RKO (cell line): ENCODE measurements around the gene HNRNPA3.
A peak's percentile ranks its signal among the peaks of the same experiment; 100 is the strongest.
"Not testable (repeated sequence)": the region's sequence is repeated elsewhere in the genome, so short reads cannot be mapped to it uniquely, and the experiment has no call there.

ENCODE experiments used
- DNase-seq: peaks from one replicate; pipeline ENCODE4 v3.0.0-alpha.2; 2016; ENCODE audit warnings: low spot score

Gene HNRNPA3

DNA sequence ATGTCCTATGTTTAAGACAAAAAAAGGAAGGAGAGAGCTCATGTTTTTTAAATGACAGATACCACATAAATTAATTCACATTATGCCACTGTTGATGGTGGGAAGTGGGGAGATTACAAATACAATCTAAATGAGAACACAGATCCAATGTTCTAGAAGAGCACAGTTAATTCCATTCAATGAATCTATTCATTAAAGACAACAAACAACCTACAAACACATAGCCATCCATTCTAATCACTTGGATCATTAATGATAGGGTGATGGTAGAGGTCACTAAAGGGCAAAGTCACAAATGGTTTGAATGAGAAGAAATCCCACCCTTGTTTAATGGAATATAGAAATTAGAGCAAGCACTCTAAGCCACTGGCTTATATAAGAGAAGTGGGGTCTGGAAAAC, 21.7 kb downstream of the HNRNPA3 start:
- no peak for DNase-seq

DNA sequence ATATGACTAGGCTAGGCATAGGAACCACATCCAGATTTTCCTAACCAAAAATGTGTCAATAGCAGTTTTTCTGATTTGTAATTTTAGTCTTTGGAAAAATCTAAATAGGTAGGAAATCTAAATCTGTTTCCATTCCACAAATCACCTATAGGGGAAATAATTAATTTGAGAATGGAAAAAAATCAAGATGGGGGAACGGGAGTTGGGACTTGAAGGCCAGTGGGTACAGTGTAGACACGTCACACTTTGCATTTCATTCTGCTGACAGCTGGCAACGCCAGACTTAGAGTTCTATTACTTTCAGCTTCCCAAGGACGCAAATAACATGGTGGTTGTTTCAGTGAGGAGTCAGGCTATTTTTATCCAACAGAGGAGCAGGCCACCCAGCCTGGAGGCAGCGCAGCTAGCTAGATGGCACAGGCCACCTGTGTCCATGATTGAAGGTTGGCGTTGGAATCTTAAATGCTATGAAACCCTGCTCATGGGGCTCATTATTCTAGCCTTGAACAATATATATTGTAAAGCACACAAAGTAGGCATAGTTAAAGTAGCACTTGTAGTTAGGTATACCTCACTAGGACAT, 23.4 kb downstream of the HNRNPA3 start:
- DNase-seq = no peak

DNA sequence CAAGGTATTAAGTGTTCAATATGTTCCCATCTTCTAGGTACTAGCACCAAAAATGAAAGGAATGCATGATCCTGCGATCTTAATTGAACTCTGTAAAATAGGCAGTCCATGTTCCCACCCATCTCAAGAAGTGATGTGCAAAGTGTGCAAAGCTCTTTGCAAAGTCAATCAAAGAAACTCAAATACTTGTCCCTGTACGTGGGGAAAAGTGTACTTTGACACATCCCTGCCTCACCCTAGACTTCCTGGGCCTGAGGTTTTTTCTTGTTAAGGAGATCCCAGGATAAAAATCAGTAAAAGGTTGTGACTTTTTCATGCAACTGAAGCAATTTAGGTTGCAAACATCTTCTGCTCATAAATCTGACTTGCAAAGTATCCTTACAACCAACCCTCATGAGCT, 25.3 kb downstream of the HNRNPA3 start:
- DNase-seq = no peak

DNA sequence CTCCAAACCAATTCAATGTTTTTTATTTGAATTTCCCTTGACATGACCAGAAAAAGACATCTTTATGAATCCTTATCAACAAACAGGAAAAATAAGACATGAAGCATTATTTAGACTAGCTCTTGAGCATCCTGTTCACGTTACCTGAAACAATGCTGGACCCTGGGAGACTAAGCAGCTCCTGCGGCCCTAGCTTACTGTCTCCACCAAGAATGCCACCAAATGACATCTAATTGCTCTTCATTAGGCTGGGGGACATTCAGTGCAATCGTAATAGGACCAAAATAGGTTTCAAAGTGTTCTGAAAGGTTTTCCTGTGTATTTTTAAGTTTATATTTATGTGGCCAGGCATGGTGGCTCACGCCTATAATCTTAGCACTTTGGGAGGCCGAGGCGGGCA, 26.5 kb downstream of the HNRNPA3 start:
- DNase-seq = no peak

DNA sequence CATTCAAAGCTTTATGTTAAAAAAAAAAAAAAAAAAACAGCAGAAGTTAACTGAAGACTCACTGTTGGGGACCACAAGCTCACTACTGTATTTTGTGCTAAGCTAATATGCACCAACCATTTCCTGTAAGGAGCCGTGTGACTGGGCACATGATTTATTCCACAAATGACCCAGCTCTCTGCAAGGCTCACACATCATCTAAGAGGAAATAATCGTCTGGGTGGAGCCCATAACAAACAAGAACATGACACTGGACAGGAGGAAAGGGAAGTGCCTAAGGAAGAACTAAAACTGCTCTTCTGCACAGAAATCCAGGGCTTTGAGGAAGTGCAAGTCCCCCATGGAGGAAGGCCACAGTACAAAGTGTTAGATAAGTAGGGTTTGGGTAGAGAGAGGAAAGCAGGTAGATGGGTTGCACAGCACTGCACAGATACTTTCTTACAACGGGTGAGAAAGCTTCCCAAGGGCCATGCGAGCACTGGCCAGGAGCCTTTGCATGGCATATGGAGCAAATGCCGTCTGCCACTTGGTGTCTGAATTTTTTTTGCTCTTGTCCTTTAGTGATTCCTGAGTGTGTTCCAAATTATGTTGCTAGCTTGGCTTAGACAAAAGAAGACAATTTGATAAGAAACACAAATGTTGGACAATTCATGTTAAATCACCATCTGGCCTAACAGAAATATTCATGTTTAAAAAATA, 27.5 kb downstream of the HNRNPA3 start:
- DNase-seq = peak; percentile 34

DNA sequence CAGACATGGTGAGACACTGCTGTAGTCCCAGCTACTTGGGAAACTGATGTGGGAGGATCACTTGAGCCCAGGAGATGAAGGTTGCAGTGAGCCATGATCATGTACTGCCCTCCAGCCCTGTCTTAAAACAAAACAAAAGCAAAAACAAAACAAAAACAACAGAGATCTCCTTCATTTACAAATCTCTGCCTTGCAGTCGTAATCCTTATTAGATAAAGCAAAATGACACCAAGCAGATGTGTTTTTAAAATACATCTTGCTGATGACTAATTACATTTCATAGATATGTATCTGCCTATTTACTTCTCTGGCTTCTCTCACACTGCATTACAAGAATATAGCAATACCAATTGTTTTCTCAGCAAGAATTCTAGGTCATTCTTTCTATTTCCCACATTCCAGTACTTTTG, 29.1 kb downstream of the HNRNPA3 start:
- DNase-seq = no peak

DNA sequence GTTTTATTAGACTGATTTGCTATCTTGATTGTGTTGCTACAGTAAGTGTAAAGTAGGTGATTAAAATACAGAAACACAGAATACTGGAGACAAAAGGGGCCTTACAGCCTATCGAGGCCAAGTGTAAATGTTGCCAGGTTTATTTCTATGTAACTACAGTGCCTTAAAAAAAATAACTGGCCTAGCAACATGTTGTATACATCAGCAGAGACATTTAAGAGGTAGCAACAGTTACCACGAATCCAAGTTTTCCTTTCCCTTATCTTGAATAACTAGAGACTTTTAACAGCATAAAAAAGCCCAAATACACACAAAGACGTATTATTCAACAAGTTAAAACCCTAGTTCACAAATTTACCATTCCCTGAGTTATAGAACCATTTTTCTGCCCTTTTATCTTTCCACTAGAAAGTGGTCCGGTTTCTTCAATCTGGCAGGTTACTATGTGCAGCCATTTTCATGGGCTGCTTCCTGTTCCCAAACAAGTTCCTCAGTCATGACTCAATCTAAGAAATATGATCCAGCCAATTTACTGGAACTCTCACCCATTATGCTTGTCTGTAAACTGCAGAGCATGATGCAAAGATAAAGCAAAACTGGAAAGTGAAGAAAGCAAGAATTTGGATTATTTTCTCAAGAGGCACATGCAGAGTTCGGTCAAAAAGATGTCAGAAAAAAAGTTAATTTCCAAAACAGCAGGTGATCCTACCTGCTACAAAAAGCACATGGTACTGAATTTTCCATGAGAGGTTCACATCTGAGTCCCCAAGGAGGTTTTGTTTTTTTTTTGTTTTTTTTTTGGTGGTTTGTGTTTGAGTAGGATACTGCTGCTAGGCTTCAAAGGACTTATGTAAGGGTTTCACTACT, 29.8 kb downstream of the HNRNPA3 start:
- DNase-seq = peak; percentile 93

DNA sequence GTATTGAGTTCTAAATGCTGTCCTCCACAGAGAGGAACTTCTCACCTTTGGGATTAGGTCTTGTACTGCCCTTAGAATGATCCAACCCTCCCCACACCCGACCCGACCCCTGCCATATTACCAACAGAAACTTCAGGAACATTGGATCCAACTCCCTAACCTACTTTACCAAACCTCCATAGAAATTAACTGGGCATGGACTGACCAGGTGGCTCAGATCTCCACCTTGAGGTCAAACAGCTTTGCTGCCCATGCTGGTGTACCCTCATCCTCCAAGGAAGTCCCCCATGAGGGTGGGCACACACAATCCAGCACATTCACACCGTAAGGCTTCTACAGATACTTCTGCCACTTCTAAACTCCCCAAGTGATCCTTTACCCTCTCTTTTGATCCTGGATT, 30.5 kb downstream of the HNRNPA3 start:
- DNase-seq = no peak

DNA sequence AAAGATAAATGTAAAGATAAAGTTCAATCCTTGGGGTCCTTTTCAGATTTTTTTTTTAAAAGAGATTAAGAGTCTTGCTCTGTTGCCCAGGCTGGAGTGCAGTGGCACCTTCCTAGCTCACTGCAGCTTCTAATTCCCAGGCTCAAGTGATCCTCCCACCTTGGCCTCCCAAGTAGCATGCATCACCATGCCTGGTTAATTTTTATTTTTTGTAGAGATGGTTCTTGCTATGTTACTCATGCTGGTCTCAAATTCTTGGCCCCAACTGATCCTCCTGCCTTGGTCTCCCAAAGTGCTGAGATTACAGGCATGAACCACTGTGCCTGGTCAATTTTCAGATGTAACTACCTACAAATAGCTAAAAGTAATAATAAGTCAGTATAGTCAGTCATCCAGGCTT, 30.9 kb downstream of the HNRNPA3 start:
- no peak for DNase-seq

DNA sequence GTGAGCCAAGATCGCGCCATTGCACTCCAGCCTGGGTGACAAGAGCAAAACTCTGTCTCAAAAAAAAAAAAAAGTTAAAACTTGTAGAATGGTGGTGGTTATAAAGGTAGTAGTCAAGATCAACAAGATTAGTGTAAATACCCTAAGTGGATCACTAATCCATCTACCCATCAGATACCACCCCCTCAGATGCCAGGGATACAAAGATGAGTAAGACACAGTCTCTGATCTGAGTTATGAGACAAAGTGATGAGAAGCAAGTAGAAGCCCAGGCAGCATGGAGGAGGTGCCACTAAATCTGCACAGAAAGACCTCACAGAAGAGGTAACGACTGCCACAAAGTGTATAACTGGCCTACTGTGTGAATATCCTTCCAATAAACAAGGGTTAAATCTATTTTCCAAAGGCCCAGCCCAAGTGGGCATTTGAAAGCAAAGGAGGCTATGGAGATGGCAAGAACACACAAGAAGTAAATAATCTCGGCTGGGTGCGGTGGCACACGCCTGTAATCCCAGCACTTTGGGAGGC, 31.7 kb downstream of the HNRNPA3 start:
- no peak for DNase-seq

DNA sequence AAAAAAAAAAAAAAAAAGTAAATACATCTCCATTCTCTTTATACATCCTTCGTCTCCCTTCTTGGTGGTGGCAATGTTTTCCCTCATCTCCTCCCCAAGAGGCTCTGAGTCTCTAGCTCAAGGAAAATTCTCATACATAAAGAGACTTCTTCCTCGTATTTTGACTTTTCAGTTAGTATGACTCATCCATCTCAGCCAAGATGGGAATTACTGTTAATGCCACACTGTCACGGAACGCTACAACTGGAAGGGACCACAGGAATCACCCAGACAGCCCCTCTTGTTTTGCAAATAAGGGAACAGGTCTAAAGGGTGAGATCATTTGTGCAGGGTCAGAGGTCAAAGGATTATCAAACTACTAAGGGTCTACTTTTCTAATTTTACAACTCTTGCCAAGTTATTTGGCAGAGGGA, 32.4 kb downstream of the HNRNPA3 start:
- no peak for DNase-seq

DNA sequence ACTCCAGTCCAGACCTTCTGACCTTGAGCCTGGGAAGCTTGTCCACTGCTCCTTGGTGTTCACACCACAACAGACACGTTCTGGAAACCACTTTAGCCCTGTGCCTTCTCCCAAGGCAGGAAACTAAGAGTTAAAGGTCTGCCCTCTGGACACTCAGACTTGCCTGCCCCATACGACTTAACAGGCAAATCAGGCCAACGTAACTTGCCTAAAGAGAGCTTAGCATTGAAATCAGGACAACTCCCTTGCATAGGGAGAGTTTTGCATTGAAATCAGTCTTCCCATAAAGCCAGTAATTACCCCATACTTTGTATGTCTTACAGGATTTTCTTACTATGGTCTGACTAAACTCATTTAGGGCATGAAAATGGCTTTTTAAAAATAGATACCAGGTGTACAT, 33.4 kb downstream of the HNRNPA3 start:
- no peak for DNase-seq

DNA sequence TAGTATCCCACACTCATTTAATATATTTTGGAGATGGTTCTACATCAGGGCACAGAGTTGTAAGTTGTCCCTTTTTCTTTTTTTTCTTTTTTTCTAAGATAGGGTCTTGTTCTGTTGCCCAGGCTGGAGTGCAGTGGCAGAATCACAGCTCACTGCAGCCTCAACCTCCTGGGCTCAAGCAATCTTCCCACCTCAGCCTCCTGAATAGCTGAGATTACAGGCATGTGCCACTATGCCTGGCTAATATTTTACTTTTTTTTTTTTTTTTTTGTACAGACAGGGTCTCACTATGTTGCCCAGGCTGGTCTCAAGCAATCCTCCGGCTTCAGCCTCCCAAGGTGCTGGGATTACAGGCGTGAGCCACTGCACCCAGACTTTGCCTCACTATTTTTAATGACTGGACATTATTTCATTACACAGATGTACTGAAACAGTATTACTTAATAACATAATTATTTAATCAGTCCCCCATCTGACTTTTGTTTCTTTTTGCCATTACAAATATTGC, 34.0 kb downstream of the HNRNPA3 start:
- DNase-seq = not testable (repeated sequence)

DNA sequence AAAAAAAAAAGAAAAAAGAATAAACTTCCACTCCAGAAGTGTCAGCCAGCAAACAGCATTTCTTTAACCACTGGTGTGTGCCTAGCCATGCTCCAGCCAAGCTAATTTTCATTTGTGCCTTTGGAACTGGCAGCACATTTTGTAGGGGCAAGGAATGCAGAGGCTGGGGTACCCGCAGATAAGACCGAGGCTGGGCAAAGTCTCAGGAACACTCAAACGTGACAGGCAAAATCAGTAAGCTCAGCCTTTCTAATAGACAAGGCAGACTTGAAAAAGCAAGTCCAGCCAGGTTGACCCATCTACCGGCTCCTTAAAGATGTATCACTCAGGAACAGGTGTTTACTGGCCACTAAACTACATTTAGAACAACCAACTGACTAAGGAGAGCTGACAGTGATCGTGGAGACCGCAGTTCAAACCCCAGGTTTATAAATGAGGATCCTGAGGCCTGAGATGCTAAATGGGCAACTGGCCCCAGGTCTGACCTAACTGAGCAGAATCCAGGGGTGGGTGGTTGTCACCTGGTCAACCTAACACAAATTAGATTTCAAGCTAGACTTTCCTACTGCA, 35.2 kb downstream of the HNRNPA3 start:
- DNase-seq = no peak

DNA sequence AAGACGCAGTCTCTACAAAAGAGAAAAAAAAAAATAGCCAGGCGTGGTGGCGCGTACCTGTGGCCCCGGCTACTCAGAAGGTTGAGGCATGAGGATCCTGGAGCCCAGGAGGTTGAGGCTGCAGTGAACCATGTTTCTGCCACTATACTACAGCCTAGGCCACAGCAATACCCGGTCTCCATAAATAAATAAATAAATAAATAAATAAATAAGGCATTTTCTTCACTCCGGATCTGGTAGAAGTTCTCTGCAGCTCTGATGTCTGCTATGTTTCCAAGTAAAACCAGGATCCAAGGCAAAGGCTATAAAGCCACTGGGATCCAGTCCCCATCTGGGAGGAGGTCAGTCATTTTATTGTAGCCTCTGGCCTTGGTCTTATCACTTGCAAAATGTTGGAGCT, 36.4 kb downstream of the HNRNPA3 start:
- DNase-seq = no peak

DNA sequence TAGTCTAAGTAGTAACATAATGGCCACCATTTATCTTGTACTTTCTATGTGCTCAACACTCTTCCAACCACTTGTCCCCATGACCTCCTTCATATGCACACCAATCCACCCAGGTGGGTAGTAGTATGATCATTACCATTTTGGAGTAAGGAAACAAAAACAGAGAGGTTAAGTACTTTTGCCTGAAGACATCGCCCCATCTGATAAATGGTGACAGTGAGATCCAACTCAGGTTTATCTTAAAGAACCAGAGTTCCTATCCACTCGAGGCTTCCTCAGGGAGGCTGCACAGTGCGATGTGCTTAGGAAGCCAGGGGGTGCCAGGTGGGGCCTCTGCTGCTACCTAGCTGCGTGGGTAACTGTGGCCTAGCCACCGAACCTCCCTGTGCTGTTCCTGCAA, 37.9 kb downstream of the HNRNPA3 start:
- no peak for DNase-seq

DNA sequence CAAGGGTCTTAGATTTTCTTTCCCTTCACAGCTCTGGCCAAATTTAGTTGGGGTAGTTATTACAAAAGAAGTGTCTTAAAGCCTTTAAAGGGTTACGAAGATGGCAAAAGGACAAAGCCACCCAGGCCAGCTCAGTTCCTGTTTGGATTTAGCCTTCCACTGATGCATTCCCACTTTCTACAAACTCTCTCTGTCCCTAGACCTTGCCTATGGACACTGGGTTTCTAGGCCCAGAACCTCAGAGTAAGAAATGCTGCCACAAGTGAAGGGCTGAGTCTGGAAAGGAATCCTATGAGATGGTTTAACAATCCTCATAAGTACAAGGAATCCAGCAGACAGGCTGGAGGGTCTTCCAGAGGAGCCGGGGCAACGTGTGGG, 38.6 kb downstream of the HNRNPA3 start:
- DNase-seq = no peak

DNA sequence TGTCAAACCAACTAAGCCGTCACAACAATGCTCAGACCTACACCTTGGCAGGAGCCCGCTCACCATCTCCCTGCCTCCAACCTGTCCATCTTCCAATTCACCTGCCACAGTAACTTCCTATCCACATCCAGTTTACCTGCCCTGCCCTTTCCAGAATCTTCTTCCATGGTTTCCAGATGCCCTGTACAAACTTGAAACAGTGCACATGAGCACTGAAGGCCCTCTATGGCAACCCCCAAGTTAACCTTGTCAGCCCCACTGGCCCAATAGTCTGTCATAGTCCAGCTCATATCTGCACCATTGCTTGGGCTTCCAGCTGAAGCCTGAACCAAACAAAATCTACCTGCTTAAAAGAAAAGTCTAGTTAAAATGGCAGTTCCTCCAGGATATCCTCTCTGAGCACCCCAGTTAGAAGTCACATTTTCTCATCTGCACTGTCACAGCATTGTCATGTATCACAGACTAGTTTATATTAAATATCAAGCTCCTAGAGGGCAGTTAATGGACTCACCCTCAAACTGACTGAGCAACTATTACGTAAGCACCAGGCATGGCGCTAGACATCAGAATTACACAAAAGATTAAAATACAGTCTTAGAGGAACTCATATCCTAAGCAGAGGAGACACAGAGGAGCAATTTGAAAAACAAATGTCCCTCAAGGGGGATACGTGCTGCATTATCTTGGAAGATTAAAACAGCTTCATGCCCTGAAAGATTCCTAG, 40.4 kb downstream of the HNRNPA3 start:
- DNase-seq = no peak

DNA sequence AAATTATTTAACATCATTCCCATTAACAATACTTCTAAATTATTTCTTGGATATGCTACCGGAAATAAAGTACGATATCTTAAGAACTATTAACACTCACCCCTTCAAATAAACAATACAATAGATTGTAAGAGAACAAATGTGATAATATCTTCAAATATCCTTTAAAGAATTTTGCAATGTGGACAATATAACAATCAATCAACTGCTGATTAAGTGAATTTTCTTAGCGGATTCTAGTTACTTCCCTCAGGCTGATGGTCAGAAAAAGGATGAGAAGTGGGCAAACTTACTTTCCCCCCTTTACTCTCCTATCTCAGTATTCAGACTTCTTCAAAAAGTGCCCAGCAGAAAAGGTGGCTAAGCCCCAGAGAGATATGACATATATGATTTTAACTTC, 41.1 kb downstream of the HNRNPA3 start:
- no peak for DNase-seq

DNA sequence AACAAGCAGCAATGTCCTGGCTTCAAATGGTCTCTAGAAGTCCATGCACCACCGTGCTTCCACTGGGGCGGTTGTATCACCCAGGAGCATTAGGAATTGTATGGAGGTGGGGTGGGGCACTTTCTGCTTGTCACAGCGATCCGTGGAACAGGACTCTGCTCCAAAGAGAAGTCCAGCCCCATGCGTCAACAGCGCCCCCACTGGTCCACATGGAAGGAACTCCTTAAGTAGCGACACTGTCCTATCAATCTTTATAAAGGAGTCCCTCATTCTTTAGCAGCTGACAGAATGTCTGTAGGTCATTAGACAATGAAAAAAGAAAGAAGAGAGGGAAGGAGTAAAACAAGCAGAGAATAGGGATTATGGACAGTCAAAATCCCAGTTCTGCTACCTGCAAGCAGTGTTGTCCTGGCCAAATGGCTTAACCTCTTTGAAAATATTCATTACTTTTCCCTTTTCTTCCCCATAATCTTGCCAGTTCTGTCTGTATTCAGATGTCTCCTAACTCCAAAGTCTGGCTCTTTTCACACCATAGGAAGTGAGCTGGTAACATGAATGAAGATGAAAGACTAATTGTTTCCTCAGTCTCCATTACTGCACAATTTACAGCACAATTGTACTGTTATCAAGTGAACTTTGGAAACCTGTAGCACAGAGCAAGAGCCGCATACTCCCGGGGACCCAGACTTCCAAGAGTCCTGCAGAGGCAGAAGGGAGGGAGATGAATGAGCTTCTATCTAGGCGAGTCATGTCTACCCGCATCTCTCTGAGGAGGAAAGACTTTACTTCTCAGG, 42.0 kb downstream of the HNRNPA3 start:
- DNase-seq = no peak

DNA sequence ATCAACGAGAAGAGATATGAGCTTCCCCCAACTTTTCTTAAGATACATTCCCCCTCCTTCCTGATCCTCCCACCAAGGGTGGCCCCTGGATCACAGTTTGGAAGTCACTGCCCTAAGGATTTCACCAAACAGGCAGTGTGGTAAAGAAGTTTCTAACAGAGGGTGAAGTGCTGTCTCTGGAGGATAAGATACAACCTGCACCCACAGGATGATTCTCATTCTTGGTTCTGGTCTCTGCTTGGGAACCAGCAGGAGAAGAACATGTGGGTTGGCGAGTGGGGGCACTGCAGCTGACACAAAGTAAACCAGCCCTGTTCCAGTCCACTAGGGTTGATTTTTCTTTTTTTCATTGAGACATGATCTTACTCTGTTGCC, 42.6 kb downstream of the HNRNPA3 start:
- DNase-seq = no peak
